ENCODE measurements around the gene CAPG. TPM values are rescaled to one million over a fixed set of nuclear protein-coding genes. Genes with fewer than 3 reads are reported as not detected.
"Not testable (repeated sequence)": the region's sequence is repeated elsewhere in the genome, so short reads cannot be mapped to it uniquely, and the experiment has no call there.

Gene CAPG
- total RNA-seq, 1 experiment from 2014 or later, result 0.63 TPM

- no peaks in the 10 kb centered on the region for H3K9me2 ChIP-seq (replicated peaks; ENCODE audit: insufficient read depth, low read length)
- no peak overlapping the region for H2AFZ ChIP-seq (ENCODE audit: low read length)
- H3K4me2 ChIP-seq (ENCODE audit: low read depth, low read length, poor library complexity, severe bottlenecking), result no peak overlapping the region
- H3K79me2 ChIP-seq (ENCODE audit: low read length), result no peaks in the 10 kb centered on the region
- H4K20me1 ChIP-seq (ENCODE audit: insufficient read depth, low read depth, low read length), result no peaks in the 10 kb centered on the region
- no peak overlapping the region for H3K27ac ChIP-seq (ENCODE audit: low read length)
- H3K27me3 ChIP-seq (ENCODE audit: low read length), result no peaks in the 10 kb centered on the region
- H3K36me3 ChIP-seq (ENCODE audit: insufficient read depth, low read length), result peaks cover 15% of the 10 kb centered on the region
- no peak for DNase-seq
- no peak overlapping the region for H3K4me3 ChIP-seq (ENCODE audit: low read length)
- H3K9me3 ChIP-seq (ENCODE audit: low read length), result no peaks in the 10 kb centered on the region
- H3K4me1 ChIP-seq (ENCODE audit: low read length), result no peaks in the 10 kb centered on the region
- H3K9ac ChIP-seq (ENCODE audit: low read length), result no peak overlapping the region
Measured at GRCh38 chr2:85378257-85378656, 31.9 kb downstream of the CAPG start.

GRCh38 chr2:85377083-85377482 is 33.1 kb downstream of the CAPG start:
- Histone ChIP-seq H3K79me2 (ENCODE audit: low read length) (no peaks in the 10 kb centered on the region), H3K4me3 (ENCODE audit: low read length) (no peak overlapping the region), H3K9me2 (replicated peaks; ENCODE audit: insufficient read depth, low read length) (no peaks in the 10 kb centered on the region), H3K4me1 (ENCODE audit: low read length) (no peaks in the 10 kb centered on the region), H2AFZ (ENCODE audit: low read length) (no peak overlapping the region), H4K20me1 (ENCODE audit: insufficient read depth, low read depth, low read length) (no peaks in the 10 kb centered on the region), H3K9me3 (ENCODE audit: low read length) (no peaks in the 10 kb centered on the region), H3K36me3 (ENCODE audit: insufficient read depth, low read length) (peaks cover 15% of the 10 kb centered on the region), H3K9ac (ENCODE audit: low read length) (no peak overlapping the region), H3K27ac (ENCODE audit: low read length) (no peak overlapping the region), H3K27me3 (ENCODE audit: low read length) (no peaks in the 10 kb centered on the region), H3K4me2 (ENCODE audit: low read depth, low read length, poor library complexity, severe bottlenecking) (no peak overlapping the region)
- DNase-seq, result no peak

- no peaks in the 10 kb centered on the region for H4K20me1 ChIP-seq (ENCODE audit: insufficient read depth, low read depth, low read length)
- no peaks in the 10 kb centered on the region for H3K9me3 ChIP-seq (ENCODE audit: low read length)
- H2AFZ ChIP-seq (ENCODE audit: low read length), result no peak overlapping the region
- no peaks in the 10 kb centered on the region for H3K27me3 ChIP-seq (ENCODE audit: low read length)
- H3K9ac ChIP-seq (ENCODE audit: low read length), result no peak overlapping the region
- H3K4me3 ChIP-seq (ENCODE audit: low read length), result no peak overlapping the region
- no peaks in the 10 kb centered on the region for H3K4me1 ChIP-seq (ENCODE audit: low read length)
- H3K27ac ChIP-seq (ENCODE audit: low read length), result no peak overlapping the region
- peaks cover 15% of the 10 kb centered on the region for H3K36me3 ChIP-seq (ENCODE audit: insufficient read depth, low read length)
- H3K4me2 ChIP-seq (ENCODE audit: low read depth, low read length, poor library complexity, severe bottlenecking), result no peak overlapping the region
- DNase-seq, result no peak
- H3K9me2 ChIP-seq (replicated peaks; ENCODE audit: insufficient read depth, low read length), result no peaks in the 10 kb centered on the region
- no peaks in the 10 kb centered on the region for H3K79me2 ChIP-seq (ENCODE audit: low read length)
Measured at GRCh38 chr2:85376291-85377065, 33.7 kb downstream of the CAPG start.

- Histone ChIP-seq H4K20me1 (ENCODE audit: insufficient read depth, low read depth, low read length) (no peaks in the 10 kb centered on the region), H3K9ac (ENCODE audit: low read length) (no peak overlapping the region), H3K27me3 (ENCODE audit: low read length) (no peaks in the 10 kb centered on the region), H3K27ac (ENCODE audit: low read length) (no peak overlapping the region), H3K4me2 (ENCODE audit: low read depth, low read length, poor library complexity, severe bottlenecking) (no peak overlapping the region), H2AFZ (ENCODE audit: low read length) (no peak overlapping the region), H3K4me1 (ENCODE audit: low read length) (no peaks in the 10 kb centered on the region), H3K79me2 (ENCODE audit: low read length) (no peaks in the 10 kb centered on the region), H3K9me3 (ENCODE audit: low read length) (no peaks in the 10 kb centered on the region), H3K9me2 (replicated peaks; ENCODE audit: insufficient read depth, low read length) (no peaks in the 10 kb centered on the region), H3K4me3 (ENCODE audit: low read length) (no peak overlapping the region), H3K36me3 (ENCODE audit: insufficient read depth, low read length) (0 out of 2 replicates have a peak, but pooled peaks cover 3% of the 10 kb centered on the region)
- no peak for DNase-seq
Measured at GRCh38 chr2:85371045-85371444, 39.1 kb downstream of the CAPG start.

- Histone ChIP-seq H3K9me2 (replicated peaks; ENCODE audit: insufficient read depth, low read length) (no peaks in the 10 kb centered on the region), H3K9ac (ENCODE audit: low read length) (no peak overlapping the region), H3K27ac (ENCODE audit: low read length) (no peak overlapping the region), H3K79me2 (ENCODE audit: low read length) (no peaks in the 10 kb centered on the region), H3K4me1 (ENCODE audit: low read length) (no peaks in the 10 kb centered on the region), H3K36me3 (ENCODE audit: insufficient read depth, low read length) (0 out of 2 replicates have a peak, but pooled peaks cover 3% of the 10 kb centered on the region), H2AFZ (ENCODE audit: low read length) (no peak overlapping the region), H3K4me2 (ENCODE audit: low read depth, low read length, poor library complexity, severe bottlenecking) (no peak overlapping the region), H4K20me1 (ENCODE audit: insufficient read depth, low read depth, low read length) (no peaks in the 10 kb centered on the region), H3K27me3 (ENCODE audit: low read length) (no peaks in the 10 kb centered on the region), H3K9me3 (ENCODE audit: low read length) (no peaks in the 10 kb centered on the region), H3K4me3 (ENCODE audit: low read length) (no peak overlapping the region)
- DNase-seq, result no peak
Measured at GRCh38 chr2:85369500-85369899, 40.7 kb downstream of the CAPG start.

GRCh38 chr2:85368921-85369320 is 41.2 kb downstream of the CAPG start:
- no peak overlapping the region for H3K4me2 ChIP-seq (ENCODE audit: low read depth, low read length, poor library complexity, severe bottlenecking)
- no peak for DNase-seq
- H3K27me3 ChIP-seq (ENCODE audit: low read length), result no peaks in the 10 kb centered on the region

GRCh38 chr2:85367180-85367579 is 43.0 kb downstream of the CAPG start:
- Histone ChIP-seq H3K9ac (ENCODE audit: low read length) (no peak overlapping the region), H3K4me1 (ENCODE audit: low read length) (no peaks in the 10 kb centered on the region), H3K4me3 (ENCODE audit: low read length) (no peak overlapping the region), H3K9me2 (replicated peaks; ENCODE audit: insufficient read depth, low read length) (no peaks in the 10 kb centered on the region), H3K4me2 (ENCODE audit: low read depth, low read length, poor library complexity, severe bottlenecking) (no peak overlapping the region), H2AFZ (ENCODE audit: low read length) (no peak overlapping the region), H3K79me2 (ENCODE audit: low read length) (no peaks in the 10 kb centered on the region), H3K9me3 (ENCODE audit: low read length) (no peaks in the 10 kb centered on the region), H3K27me3 (ENCODE audit: low read length) (no peaks in the 10 kb centered on the region), H3K36me3 (ENCODE audit: insufficient read depth, low read length) (peaks cover 9% of the 10 kb centered on the region), H4K20me1 (ENCODE audit: insufficient read depth, low read depth, low read length) (no peaks in the 10 kb centered on the region), H3K27ac (ENCODE audit: low read length) (no peak overlapping the region)
- no peak for DNase-seq

More at GRCh38 chr2:85368921-85369320, 41.2 kb downstream of the CAPG start:
- 0 out of 2 replicates have a peak, but pooled peaks cover 3% of the 10 kb centered on the region for H3K36me3 ChIP-seq (ENCODE audit: insufficient read depth, low read length)
- H3K9ac ChIP-seq (ENCODE audit: low read length), result no peak overlapping the region
- no peaks in the 10 kb centered on the region for H3K4me1 ChIP-seq (ENCODE audit: low read length)
- no peaks in the 10 kb centered on the region for H4K20me1 ChIP-seq (ENCODE audit: insufficient read depth, low read depth, low read length)
- no peaks in the 10 kb centered on the region for H3K9me2 ChIP-seq (replicated peaks; ENCODE audit: insufficient read depth, low read length)
- H3K4me3 ChIP-seq (ENCODE audit: low read length), result no peak overlapping the region
- no peak overlapping the region for H2AFZ ChIP-seq (ENCODE audit: low read length)
- no peaks in the 10 kb centered on the region for H3K9me3 ChIP-seq (ENCODE audit: low read length)
- no peaks in the 10 kb centered on the region for H3K79me2 ChIP-seq (ENCODE audit: low read length)
- H3K27ac ChIP-seq (ENCODE audit: low read length), result no peak overlapping the region

- not testable (repeated sequence) for H3K4me1 ChIP-seq (ENCODE audit: low read length); H3K9me3 ChIP-seq (ENCODE audit: low read length); H3K79me2 ChIP-seq (ENCODE audit: low read length); H4K20me1 ChIP-seq (ENCODE audit: insufficient read depth, low read depth, low read length); H3K9me2 ChIP-seq (replicated peaks; ENCODE audit: insufficient read depth, low read length); H3K27me3 ChIP-seq (ENCODE audit: low read length); H3K4me2 ChIP-seq (ENCODE audit: low read depth, low read length, poor library complexity, severe bottlenecking); DNase-seq; H3K9ac ChIP-seq (ENCODE audit: low read length); H2AFZ ChIP-seq (ENCODE audit: low read length); H3K27ac ChIP-seq (ENCODE audit: low read length); H3K4me3 ChIP-seq (ENCODE audit: low read length)
- H3K36me3 ChIP-seq (ENCODE audit: insufficient read depth, low read length), result peaks cover 11% of the 10 kb centered on the region
Measured at GRCh38 chr2:85362653-85363387, 47.3 kb downstream of the CAPG start.
